ENCODE data around the gene DCUN1D1.

DNA sequence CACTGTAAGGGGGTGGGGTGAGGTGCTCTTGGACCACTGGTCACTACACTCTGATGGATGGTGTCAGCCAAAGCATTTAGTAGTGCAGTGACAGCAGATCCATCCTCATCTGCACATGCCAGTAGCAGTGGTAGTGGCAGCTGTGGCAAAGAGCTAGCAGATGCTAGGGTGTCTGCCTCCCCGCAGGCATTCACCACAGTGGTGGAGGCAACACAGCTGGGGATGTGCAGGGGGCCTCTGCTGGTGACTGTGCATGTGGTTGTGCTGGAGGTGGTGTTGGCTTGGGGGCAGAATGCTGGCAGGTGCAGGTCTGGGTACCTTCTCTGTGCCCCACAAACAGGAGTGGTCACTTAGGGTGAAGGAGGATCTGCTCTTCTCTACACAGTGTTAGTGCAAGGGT, 19.4 kb upstream of the DCUN1D1 start:
- TF ChIP-seq EZH2 (IDR thresholded peaks at IDR 0.05; ENCODE audit: low read depth, low read length, severe bottlenecking), result no peak
- TF ChIP-seq SP4 (IDR thresholded peaks at IDR 0.05; ENCODE audit: low read length), result no peak
- TF ChIP-seq SIN3A (conservative IDR thresholded peaks at IDR 0.05 in 1 of 2, IDR thresholded peaks at IDR 0.05 in 1 of 2; ENCODE audit: low read depth in 1 of 2, low read length in 2 of 2), result no peak
- no peak for TF ChIP-seq EP300 (IDR thresholded peaks at IDR 0.05; ENCODE audit: borderline replicate concordance in 1 of 2, low read depth in 2 of 2, low read length in 2 of 2)
- TF ChIP-seq, protein P1, sequence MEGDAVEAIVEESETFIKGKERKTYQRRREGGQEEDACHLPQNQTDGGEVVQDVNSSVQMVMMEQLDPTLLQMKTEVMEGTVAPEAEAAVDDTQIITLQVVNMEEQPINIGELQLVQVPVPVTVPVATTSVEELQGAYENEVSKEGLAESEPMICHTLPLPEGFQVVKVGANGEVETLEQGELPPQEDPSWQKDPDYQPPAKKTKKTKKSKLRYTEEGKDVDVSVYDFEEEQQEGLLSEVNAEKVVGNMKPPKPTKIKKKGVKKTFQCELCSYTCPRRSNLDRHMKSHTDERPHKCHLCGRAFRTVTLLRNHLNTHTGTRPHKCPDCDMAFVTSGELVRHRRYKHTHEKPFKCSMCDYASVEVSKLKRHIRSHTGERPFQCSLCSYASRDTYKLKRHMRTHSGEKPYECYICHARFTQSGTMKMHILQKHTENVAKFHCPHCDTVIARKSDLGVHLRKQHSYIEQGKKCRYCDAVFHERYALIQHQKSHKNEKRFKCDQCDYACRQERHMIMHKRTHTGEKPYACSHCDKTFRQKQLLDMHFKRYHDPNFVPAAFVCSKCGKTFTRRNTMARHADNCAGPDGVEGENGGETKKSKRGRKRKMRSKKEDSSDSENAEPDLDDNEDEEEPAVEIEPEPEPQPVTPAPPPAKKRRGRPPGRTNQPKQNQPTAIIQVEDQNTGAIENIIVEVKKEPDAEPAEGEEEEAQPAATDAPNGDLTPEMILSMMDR (IDR thresholded peaks at IDR 0.05; ENCODE audit: control extremely low read depth in 1 of 3, insufficient read depth in 1 of 3, low read depth in 1 of 3, low read length in 3 of 3), result no peak
- no peak for TF ChIP-seq ZNF274 (IDR thresholded peaks at IDR 0.05; ENCODE audit: borderline replicate concordance, extremely low read depth, low read length)
- no peak for TF ChIP-seq POLR2A (IDR thresholded peaks at IDR 0.05; ENCODE audit: control extremely low read depth in 1 of 2, low read depth in 2 of 2, low read length in 2 of 2)
- TF ChIP-seq TAF1 (IDR thresholded peaks at IDR 0.05; ENCODE audit: low read depth, low read length), result no peak
- TF ChIP-seq PHF8 (conservative IDR thresholded peaks at IDR 0.05; ENCODE audit: low read depth, low read length), result no peak
- TF ChIP-seq, protein P2, sequence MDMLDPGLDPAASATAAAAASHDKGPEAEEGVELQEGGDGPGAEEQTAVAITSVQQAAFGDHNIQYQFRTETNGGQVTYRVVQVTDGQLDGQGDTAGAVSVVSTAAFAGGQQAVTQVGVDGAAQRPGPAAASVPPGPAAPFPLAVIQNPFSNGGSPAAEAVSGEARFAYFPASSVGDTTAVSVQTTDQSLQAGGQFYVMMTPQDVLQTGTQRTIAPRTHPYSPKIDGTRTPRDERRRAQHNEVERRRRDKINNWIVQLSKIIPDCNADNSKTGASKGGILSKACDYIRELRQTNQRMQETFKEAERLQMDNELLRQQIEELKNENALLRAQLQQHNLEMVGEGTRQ (IDR thresholded peaks at IDR 0.05; ENCODE audit: low read length), result no peak
- no peak for TF ChIP-seq SIX5 (IDR thresholded peaks at IDR 0.05; ENCODE audit: low read depth, low read length)
- TF ChIP-seq, protein P3, sequence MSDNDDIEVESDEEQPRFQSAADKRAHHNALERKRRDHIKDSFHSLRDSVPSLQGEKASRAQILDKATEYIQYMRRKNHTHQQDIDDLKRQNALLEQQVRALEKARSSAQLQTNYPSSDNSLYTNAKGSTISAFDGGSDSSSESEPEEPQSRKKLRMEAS (IDR thresholded peaks at IDR 0.05), result no peak
